Cortex of kidney (tissue), 1 donor: ENCODE measurements around the gene EIF4H.
"Not testable (repeated sequence)": the region's sequence is repeated elsewhere in the genome, so short reads cannot be mapped to it uniquely, and the experiment has no call there.

ENCODE experiments used
- DNase-seq: peaks from one replicate; lab custom pipeline; 2025; lab: John Stamatoyannopoulos, UW

EIF4H gene

GRCh38 chr7:74224907-74225306 lies 50.8 kb downstream of the EIF4H start:
- DNase-seq: not testable (repeated sequence)

GRCh38 chr7:74225400-74225799 lies 51.2 kb downstream of the EIF4H start:
- no peak for DNase-seq

GRCh38 chr7:74226633-74227032 lies 52.5 kb downstream of the EIF4H start:
- DNase-seq: no peak

GRCh38 chr7:74228951-74229900 lies 55.1 kb downstream of the EIF4H start:
- DNase-seq: no peak

DNA sequence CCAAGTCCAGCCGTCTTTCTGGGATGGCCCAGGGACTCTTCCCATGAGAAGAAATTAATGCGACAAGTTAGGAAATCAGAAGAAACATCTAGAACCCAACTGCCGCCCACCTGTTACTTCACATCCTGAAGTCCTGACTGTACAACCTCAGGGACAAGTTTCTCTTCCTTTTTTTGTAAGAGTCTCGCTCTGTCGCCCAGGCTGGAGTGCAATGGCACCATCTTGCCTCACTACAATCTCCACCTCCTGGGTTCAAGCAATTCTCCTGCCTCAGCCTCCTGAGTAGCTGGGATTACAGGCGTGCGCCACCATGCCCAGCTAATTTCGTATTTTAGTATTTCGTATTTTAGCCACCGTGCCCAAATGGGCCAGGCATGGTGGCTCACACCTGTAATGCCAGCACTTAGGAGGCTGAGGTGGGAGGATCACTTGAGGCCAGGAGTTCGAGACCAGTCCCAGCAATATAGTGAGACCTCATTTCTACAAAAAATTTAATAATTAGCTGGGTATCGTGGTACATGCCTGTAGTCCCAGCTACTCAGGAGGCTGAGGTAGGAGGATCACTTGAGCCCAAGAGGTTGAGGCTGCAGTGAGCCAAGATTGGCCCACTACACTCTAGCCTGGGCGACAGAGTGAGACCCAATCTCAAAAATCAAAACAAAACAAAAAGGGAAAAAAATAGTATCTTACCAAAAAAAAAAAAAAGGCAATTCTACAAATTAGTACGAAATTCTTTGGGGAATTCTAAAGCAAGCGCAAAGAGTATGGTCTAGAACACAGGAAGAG lies 56.5 kb downstream of the EIF4H start:
- no peak for DNase-seq

DNA sequence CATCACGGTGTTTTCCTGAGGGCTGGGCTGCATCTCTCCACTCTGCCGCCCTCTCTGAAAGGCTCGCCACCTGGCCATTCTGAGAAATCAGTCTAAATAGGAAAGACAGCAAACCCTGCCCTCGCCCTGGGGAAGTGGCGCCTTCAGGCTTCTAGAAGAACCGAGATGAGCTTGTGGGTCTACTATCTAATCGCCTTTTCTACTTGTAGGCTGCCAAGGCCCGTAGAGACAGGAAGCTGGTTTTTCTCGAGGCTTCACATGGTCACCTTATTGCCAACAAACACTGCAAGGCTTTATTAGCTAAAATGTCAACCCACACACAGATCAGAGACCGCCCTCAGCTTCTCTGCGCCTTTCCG lies 57.1 kb downstream of the EIF4H start:
- DNase-seq: no peak

GRCh38 chr7:74233655-74234285 lies 59.6 kb downstream of the EIF4H start:
- no peak for DNase-seq

GRCh38 chr7:74235518-74236268 lies 61.5 kb downstream of the EIF4H start:
- no peak for DNase-seq

DNA sequence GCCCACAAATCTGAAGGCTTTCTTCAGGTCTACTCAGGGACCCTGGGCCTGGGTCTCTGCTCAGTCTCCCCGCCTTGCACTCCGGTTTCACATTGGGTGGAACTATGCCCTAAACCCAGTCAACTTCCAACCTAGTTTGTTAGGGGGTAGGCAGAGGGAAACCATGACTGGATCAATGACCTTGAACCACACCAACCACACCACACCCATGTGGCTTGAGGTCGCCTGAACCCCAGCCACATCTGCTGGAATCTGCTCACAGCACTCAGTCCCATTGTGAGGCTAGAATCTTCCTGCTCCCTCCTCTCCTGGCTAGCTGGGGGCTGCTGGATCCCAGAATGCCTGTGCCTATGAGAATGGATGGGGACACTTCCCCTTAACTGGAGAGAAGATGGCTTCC lies 62.1 kb downstream of the EIF4H start:
- no peak for DNase-seq

DNA sequence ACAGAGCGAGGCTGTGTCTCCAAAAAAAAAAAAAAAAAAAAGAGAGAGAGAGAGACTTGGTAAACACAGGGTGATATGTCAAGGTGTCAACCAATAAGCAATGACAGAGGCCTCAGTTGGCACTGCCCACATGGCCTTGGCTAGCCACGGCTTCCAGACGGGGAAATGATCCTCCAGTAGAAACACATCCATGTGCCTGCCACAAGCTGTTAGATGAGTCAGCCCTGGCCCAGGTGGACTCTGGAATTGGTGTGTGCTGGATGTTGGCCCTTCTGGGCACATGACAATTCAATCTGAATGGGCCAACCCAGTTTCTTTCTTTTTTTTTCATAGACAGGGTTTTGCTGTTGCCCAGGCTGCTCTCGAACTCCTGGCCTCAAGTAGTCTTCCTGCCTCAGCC lies 66.3 kb downstream of the EIF4H start:
- DNase-seq: no peak

- DNase-seq: no peak
Measured at GRCh38 chr7:74242122-74242443, 67.9 kb downstream of the EIF4H start.

DNA sequence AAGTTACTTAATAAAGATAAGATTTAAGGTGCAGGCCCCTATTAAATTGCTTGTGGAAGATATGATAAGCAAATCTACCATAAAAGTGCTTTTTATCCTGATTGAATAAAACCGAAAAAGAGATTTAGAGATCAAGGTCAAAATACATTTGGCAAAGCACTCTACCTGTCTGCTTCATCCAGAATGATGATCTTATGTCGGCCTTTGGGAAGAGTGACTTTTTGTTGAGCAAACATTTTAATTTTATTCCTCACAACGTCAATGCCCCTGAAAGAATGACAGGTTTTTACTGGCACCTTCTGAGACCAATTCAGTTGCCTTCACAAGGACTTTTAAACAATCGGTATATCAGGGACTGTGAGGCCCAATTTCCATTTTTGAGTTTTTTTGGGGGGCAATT lies 72.3 kb downstream of the EIF4H start:
- DNase-seq: no peak
